ENCODE results near the gene BCL6. TPM values are rescaled to one million over a fixed set of nuclear protein-coding genes. Genes with fewer than 3 reads are reported as not detected.

BCL6 gene
- polyA plus RNA-seq, 1 experiment, result 12.8 TPM

DNA sequence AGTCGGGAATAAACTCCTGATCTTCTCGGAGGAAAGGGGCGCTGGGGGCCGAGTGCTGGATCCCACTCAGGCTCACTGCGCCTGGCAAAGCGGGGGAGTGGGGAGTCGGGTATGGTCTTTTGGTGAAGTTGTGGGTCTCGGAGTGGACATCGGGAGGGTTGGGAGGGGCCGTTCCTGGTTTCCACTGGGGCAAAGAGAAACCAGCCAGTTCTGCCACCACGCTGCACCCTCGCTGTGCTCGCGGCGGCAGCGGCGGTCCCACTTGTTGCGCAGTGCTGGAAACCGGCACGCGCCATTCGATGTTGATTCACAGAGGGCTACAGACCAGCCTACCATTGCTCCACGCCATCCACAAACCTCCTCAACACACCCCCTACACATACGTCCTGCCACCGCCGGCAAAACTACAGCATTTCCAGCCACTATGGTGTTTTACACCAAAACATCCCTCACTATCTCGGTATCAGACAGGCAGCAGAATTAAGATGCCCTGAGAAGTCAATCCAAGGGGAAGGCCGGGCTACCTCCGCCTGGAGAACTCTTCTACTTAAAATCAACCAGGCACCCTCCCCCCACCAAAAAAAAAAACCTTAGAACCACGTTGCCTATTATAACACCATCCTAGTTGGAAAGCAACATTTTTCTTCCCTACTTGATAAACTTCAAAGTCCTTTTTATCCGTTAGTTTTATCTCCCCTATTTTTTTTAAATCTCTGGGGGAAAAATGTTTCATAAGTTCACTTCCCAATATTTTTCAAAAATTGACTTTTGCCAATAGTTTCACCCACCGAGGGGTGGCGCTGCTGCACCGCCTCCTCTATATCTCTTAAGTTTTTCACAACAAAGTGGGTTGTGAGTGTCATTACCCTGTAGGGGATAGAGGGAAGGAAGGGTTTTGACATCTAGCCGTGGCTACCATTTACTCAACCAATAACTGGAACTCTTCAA lies 3.6 kb downstream of the BCL6 start:
- CTCF ChIA-PET, result interaction anchor here (0.6 to 6.5 kb wide), 112 partner anchors 8 to 1494 kb away, joined by 3 to 314 read pairs (median 5); partner anchors contain the start of gene LPP
- TF ChIP-seq, protein P1, sequence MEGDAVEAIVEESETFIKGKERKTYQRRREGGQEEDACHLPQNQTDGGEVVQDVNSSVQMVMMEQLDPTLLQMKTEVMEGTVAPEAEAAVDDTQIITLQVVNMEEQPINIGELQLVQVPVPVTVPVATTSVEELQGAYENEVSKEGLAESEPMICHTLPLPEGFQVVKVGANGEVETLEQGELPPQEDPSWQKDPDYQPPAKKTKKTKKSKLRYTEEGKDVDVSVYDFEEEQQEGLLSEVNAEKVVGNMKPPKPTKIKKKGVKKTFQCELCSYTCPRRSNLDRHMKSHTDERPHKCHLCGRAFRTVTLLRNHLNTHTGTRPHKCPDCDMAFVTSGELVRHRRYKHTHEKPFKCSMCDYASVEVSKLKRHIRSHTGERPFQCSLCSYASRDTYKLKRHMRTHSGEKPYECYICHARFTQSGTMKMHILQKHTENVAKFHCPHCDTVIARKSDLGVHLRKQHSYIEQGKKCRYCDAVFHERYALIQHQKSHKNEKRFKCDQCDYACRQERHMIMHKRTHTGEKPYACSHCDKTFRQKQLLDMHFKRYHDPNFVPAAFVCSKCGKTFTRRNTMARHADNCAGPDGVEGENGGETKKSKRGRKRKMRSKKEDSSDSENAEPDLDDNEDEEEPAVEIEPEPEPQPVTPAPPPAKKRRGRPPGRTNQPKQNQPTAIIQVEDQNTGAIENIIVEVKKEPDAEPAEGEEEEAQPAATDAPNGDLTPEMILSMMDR (IDR thresholded peaks at IDR 0.05; ENCODE audit: low read depth, low read length), result peak; percentile 89
- no peaks in the 10 kb centered on the region for H3K27me3 ChIP-seq (ENCODE audit: control insufficient read depth, insufficient read depth, low read length)
- no peak for DNase-seq (ENCODE audit: low read depth, low spot score)
- peak overlapping the region; percentile 75 for H3K4me3 ChIP-seq (ENCODE audit: low read depth, low read length)
- POLR2A ChIA-PET, result interaction anchor here (0.6 to 2.0 kb wide), 3 partner anchors 411 to 1214 kb away, joined by 3 to 8 read pairs (median 5); no protein-coding TSS in a partner anchor
- peak overlapping the region; percentile 98 for H3K27ac ChIP-seq (ENCODE audit: low read depth, low read length)
- no peaks in the 10 kb centered on the region for H3K9me3 ChIP-seq (ENCODE audit: control insufficient read depth, insufficient read depth, low read length)

GRCh38 chr3:187740421-187741399 lies 4.6 kb downstream of the BCL6 start:
- ChIA-PET CTCF (interaction anchor here (0.6 to 6.4 kb wide), 214 partner anchors 8 to 1494 kb away, joined by 3 to 314 read pairs (median 4); partner anchors contain the start of gene LPP), POLR2A (interaction anchor here (0.6 to 2.0 kb wide), 9 partner anchors 413 to 1215 kb away, joined by 3 to 8 read pairs (median 4); partner anchors contain the start of gene LPP)
- Histone ChIP-seq H3K27me3 (ENCODE audit: control insufficient read depth, insufficient read depth, low read length) (no peaks in the 10 kb centered on the region), H3K27ac (ENCODE audit: low read depth, low read length) (peak overlapping the region; percentile 98), H3K9me3 (ENCODE audit: control insufficient read depth, insufficient read depth, low read length) (no peaks in the 10 kb centered on the region), H3K4me3 (ENCODE audit: low read depth, low read length) (peak overlapping the region; percentile 75)
- DNase-seq (ENCODE audit: low read depth, low spot score), result no peak
- TF ChIP-seq, protein P1 (IDR thresholded peaks at IDR 0.05; ENCODE audit: low read depth, low read length), result peak; percentile 81

DNA sequence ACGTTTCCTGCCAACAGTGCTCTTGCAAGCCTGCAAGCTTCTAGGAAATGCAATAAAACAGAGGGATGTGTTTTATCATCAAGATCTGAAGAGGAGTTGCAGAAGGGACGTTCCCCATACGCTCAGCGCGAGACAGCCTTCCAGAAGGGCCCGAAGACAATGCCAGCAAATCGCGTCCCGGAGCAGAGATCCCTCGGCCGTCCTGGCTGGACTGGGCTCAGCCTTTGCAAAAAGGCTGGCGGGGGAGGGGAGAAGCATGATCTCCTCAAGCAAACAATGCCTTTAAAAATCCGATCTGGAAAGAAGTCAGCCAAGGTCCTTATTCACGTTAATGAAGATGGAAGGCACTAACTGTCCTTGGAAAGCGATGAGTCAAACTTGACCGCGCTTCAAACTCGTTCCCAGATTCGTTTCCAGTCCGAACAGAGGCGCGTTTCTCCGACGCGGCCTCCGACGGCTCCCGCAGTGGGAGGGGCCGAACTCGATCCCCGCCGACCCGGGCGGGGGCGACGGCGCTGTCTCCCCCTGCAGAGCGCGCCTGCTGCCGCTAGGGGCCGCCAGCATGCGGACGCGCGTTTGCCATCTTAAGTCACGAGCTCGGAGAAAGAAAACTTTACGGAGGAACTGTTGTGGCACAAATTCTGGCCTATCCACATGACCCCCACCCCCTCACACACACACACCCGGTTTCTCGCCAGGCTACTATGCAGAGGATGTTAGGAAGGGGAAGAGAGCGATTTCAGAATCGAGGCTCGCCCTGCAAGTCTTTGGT lies 5.5 kb downstream of the BCL6 start:
- TF ChIP-seq, protein P1 (IDR thresholded peaks at IDR 0.05; ENCODE audit: low read depth, low read length), result peak; percentile 95
- H3K27me3 ChIP-seq (ENCODE audit: control insufficient read depth, insufficient read depth, low read length), result no peaks in the 10 kb centered on the region
- ChIA-PET CTCF (interaction anchor here (0.6 to 6.4 kb wide), 188 partner anchors 7 to 1495 kb away, joined by 3 to 314 read pairs (median 4); partner anchors contain the start of gene LPP), POLR2A (interaction anchor here (0.6 to 2.0 kb wide), 11 partner anchors 413 to 1216 kb away, joined by 3 to 8 read pairs (median 4); partner anchors contain the start of gene LPP)
- no peaks in the 10 kb centered on the region for H3K9me3 ChIP-seq (ENCODE audit: control insufficient read depth, insufficient read depth, low read length)
- peak overlapping the region; percentile 75 for H3K4me3 ChIP-seq (ENCODE audit: low read depth, low read length)
- peak overlapping the region; percentile 98 for H3K27ac ChIP-seq (ENCODE audit: low read depth, low read length)
- DNase-seq (ENCODE audit: low read depth, low spot score), result peak; percentile 85

DNA sequence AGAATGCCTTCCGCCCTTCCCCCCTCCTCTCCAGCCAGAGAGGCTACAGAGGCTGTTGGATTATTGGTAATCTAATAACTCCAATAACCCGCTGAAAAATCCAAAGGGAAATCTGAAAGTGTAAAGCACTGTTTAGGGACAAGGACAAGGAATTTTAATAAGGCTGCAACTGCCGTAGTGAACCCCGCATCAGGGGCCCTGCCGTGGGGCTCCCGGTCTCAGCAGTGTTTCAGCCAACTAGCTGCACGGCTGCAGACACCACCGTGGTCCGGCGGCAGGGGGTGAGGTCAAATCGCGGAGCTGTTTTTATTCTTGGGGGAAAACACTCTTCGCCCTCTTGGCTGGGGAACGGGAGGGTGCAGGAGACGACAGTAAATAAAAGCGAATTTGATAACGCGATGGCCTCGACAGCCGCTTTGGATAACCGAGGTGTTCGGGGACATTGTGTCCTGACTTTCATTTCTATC lies 6.1 kb downstream of the BCL6 start:
- DNase-seq (ENCODE audit: low read depth, low spot score), result no peak
- Histone ChIP-seq H3K27me3 (ENCODE audit: control insufficient read depth, insufficient read depth, low read length) (no peaks in the 10 kb centered on the region), H3K4me3 (ENCODE audit: low read depth, low read length) (peak overlapping the region; percentile 55), H3K27ac (ENCODE audit: low read depth, low read length) (peak overlapping the region; percentile 98), H3K9me3 (ENCODE audit: control insufficient read depth, insufficient read depth, low read length) (no peaks in the 10 kb centered on the region)
- TF ChIP-seq, protein P1 (IDR thresholded peaks at IDR 0.05; ENCODE audit: low read depth, low read length), result peak; percentile 12; the same call in 1 of the 2 replicates
- CTCF ChIA-PET, result interaction anchor here (0.6 to 6.4 kb wide), 47 partner anchors 8 to 1494 kb away, joined by 3 to 314 read pairs (median 4); partner anchors contain the start of gene LPP
- POLR2A ChIA-PET, result interaction anchor here (1.1 to 1.5 kb wide), 3 partner anchors 414 to 1215 kb away, joined by 3 to 7 read pairs (median 4); no protein-coding TSS in a partner anchor

All from AG04450 (cell line).